Muscle layer of colon (tissue), 2 donors: ENCODE measurements around the gene BCAP29.

Source experiments
- H3K27ac ChIP-seq: one replicate; pipeline ENCODE4 v1.7.0; 2013; ENCODE audit warnings: low read depth, mild to moderate bottlenecking, low read length, moderate library complexity
- H3K27me3 ChIP-seq, 2 donors: one replicate each; pipeline ENCODE4 v1.7.0; 2013; ENCODE audit warnings: low read length in 2 of 2, mild to moderate bottlenecking in 2 of 2; ENCODE audit not compliant: insufficient read depth in 2 of 2, control insufficient read depth in 1 of 2
- H3K36me3 ChIP-seq: one replicate; pipeline ENCODE4 v1.7.0; 2013; ENCODE audit warnings: mild to moderate bottlenecking, low read length; ENCODE audit not compliant: insufficient read depth
- H3K4me1 ChIP-seq: one replicate; pipeline ENCODE4 v1.7.0; 2013; ENCODE audit warnings: mild to moderate bottlenecking, low read length; ENCODE audit not compliant: insufficient read depth
- H3K4me3 ChIP-seq, 2 donors: one replicate each; pipeline ENCODE4 v1.7.0; 2013; ENCODE audit warnings: low read length in 2 of 2, low read depth in 1 of 2, mild to moderate bottlenecking in 1 of 2, moderate library complexity in 1 of 2
- H3K9ac ChIP-seq: one replicate; pipeline ENCODE4 v1.7.0; 2013; ENCODE audit warnings: low read length
- H3K9me3 ChIP-seq: one replicate; pipeline ENCODE4 v1.7.0; 2013; ENCODE audit warnings: mild to moderate bottlenecking, low read length
- donor health status: abdominal sarcoma.
- donor health status: Adenocarcinoma of cecum.

Gene BCAP29

GRCh38 chr7:107588529-107589130 is 8.6 kb downstream of the BCAP29 start:
- no peaks in the 10 kb centered on the region for H3K9me3 ChIP-seq
- H3K4me1 ChIP-seq = peaks cover 30% of the 10 kb centered on the region
- H3K9ac ChIP-seq = no peak overlapping the region
- H3K36me3 ChIP-seq = peaks cover 10% of the 10 kb centered on the region
- H3K4me3 ChIP-seq = no peak overlapping the region
- no peak overlapping the region for H3K27ac ChIP-seq
- H3K27me3 ChIP-seq = no peaks in the 10 kb centered on the region

GRCh38 chr7:107591421-107591820 is 11.4 kb downstream of the BCAP29 start:
- no peak overlapping the region for H3K27ac ChIP-seq
- no peaks in the 10 kb centered on the region for H3K9me3 ChIP-seq
- no peak overlapping the region for H3K9ac ChIP-seq
- H3K36me3 ChIP-seq = peaks cover 4% of the 10 kb centered on the region
- H3K4me1 ChIP-seq = peaks cover 39% of the 10 kb centered on the region
- H3K4me3 ChIP-seq = no peak overlapping the region
- no peaks in the 10 kb centered on the region for H3K27me3 ChIP-seq

GRCh38 chr7:107592361-107593024 is 12.4 kb downstream of the BCAP29 start:
- Histone ChIP-seq H3K27ac (peak overlapping the region; percentile 8), H3K27me3 (no peaks in the 10 kb centered on the region), H3K4me3 (no peak overlapping the region), H3K4me1 (peaks cover 39% of the 10 kb centered on the region), H3K9me3 (no peaks in the 10 kb centered on the region), H3K36me3 (peaks cover 4% of the 10 kb centered on the region), H3K9ac (no peak overlapping the region)

- Histone ChIP-seq H3K4me1 (peaks cover 39% of the 10 kb centered on the region), H3K27me3 (no peaks in the 10 kb centered on the region), H3K4me3 (no peak overlapping the region), H3K9me3 (no peaks in the 10 kb centered on the region), H3K9ac (no peak overlapping the region), H3K36me3 (peaks cover 4% of the 10 kb centered on the region), H3K27ac (no peak overlapping the region)
Measured at GRCh38 chr7:107593025-107593410, 13.0 kb downstream of the BCAP29 start.

- no peak overlapping the region for H3K27ac ChIP-seq
- peaks cover 8% of the 10 kb centered on the region for H3K36me3 ChIP-seq
- no peak overlapping the region for H3K4me3 ChIP-seq
- no peak overlapping the region for H3K9ac ChIP-seq
- no peaks in the 10 kb centered on the region for H3K9me3 ChIP-seq
- H3K4me1 ChIP-seq = peaks cover 38% of the 10 kb centered on the region
- no peaks in the 10 kb centered on the region for H3K27me3 ChIP-seq
Measured at GRCh38 chr7:107594961-107595737, 15.1 kb downstream of the BCAP29 start.

- Histone ChIP-seq H3K9me3 (no peaks in the 10 kb centered on the region), H3K27ac (no peak overlapping the region), H3K4me3 (no peak overlapping the region), H3K36me3 (peaks cover 14% of the 10 kb centered on the region), H3K4me1 (peaks cover 19% of the 10 kb centered on the region), H3K27me3 (no peaks in the 10 kb centered on the region), H3K9ac (no peak overlapping the region)
Measured at GRCh38 chr7:107596881-107597581, 17.0 kb downstream of the BCAP29 start.

GRCh38 chr7:107597582-107597916 is 17.5 kb downstream of the BCAP29 start:
- H3K9me3 ChIP-seq = no peaks in the 10 kb centered on the region
- H3K4me1 ChIP-seq = peaks cover 16% of the 10 kb centered on the region
- no peaks in the 10 kb centered on the region for H3K27me3 ChIP-seq
- H3K36me3 ChIP-seq = peaks cover 14% of the 10 kb centered on the region
- no peak overlapping the region for H3K4me3 ChIP-seq
- no peak overlapping the region for H3K27ac ChIP-seq
- H3K9ac ChIP-seq = no peak overlapping the region

GRCh38 chr7:107597953-107598352 is 17.9 kb downstream of the BCAP29 start:
- Histone ChIP-seq H3K27me3 (no peaks in the 10 kb centered on the region), H3K9ac (no peak overlapping the region), H3K9me3 (no peaks in the 10 kb centered on the region), H3K27ac (no peak overlapping the region), H3K4me3 (no peak overlapping the region), H3K4me1 (peaks cover 13% of the 10 kb centered on the region), H3K36me3 (peaks cover 14% of the 10 kb centered on the region)

- H3K9ac ChIP-seq = no peak overlapping the region
- H3K4me1 ChIP-seq = peaks cover 10% of the 10 kb centered on the region
- H3K4me3 ChIP-seq = no peak overlapping the region
- H3K27me3 ChIP-seq = no peaks in the 10 kb centered on the region
- no peaks in the 10 kb centered on the region for H3K9me3 ChIP-seq
- peaks cover 18% of the 10 kb centered on the region for H3K36me3 ChIP-seq
- no peak overlapping the region for H3K27ac ChIP-seq
Measured at GRCh38 chr7:107599262-107599661, 19.2 kb downstream of the BCAP29 start.

GRCh38 chr7:107600816-107601215 is 20.8 kb downstream of the BCAP29 start:
- no peak overlapping the region for H3K4me3 ChIP-seq
- H3K9me3 ChIP-seq = no peaks in the 10 kb centered on the region
- H3K27me3 ChIP-seq = no peaks in the 10 kb centered on the region
- peaks cover under 1% of the 10 kb centered on the region for H3K4me1 ChIP-seq
- no peak overlapping the region for H3K9ac ChIP-seq
- peaks cover 22% of the 10 kb centered on the region for H3K36me3 ChIP-seq
- no peak overlapping the region for H3K27ac ChIP-seq

GRCh38 chr7:107605218-107605815 is 25.3 kb downstream of the BCAP29 start:
- Histone ChIP-seq H3K4me1 (no peaks in the 10 kb centered on the region), H3K4me3 (no peak overlapping the region), H3K9ac (no peak overlapping the region), H3K27me3 (no peaks in the 10 kb centered on the region), H3K9me3 (no peaks in the 10 kb centered on the region), H3K36me3 (peaks cover 21% of the 10 kb centered on the region), H3K27ac (no peak overlapping the region)
